GM12892 (cell line): ENCODE measurements around the gene CANT1.
"Not testable (repeated sequence)": the region's sequence is repeated elsewhere in the genome, so short reads cannot be mapped to it uniquely, and the experiment has no call there.

ENCODE experiments used
- DNase-seq: peaks from one replicate; pipeline ENCODE4 v3.0.0; 2011; ENCODE audit not compliant: insufficient read length
- FAIRE-seq: peaks from 2 replicates; lab custom pipeline; 2011; peaks lifted over from hg19 to GRCh38; lab: Jason Lieb, UNC
- POLR2A ChIP-seq: IDR thresholded peaks from 2 replicates; pipeline ENCODE4 v1.6.1; 2011; ENCODE audit warnings: low read depth, low read length, control low read depth
- POLR2AphosphoS5 ChIP-seq: IDR thresholded peaks from 2 replicates; pipeline ENCODE4 v1.6.1; 2011; ENCODE audit warnings: low read depth, low read length, control low read depth
- TAF1 ChIP-seq: IDR thresholded peaks from 2 replicates; pipeline ENCODE4 v1.6.1; 2011; ENCODE audit warnings: low read depth, mild to moderate bottlenecking, control low read depth, low read length, borderline replicate concordance

The CANT1 gene

GRCh38 chr17:78953356-78954350 lies 55.9 kb downstream of the CANT1 start:
- FAIRE-seq (no peak), DNase-seq (no peak)
- TF ChIP-seq TAF1 (no peak), POLR2AphosphoS5 (no peak), POLR2A (no peak)

GRCh38 chr17:78952706-78953105 lies 56.9 kb downstream of the CANT1 start:
- TF ChIP-seq POLR2AphosphoS5 (no peak), POLR2A (no peak), TAF1 (no peak)
- no peak for DNase-seq
- no peak for FAIRE-seq

GRCh38 chr17:78951967-78952551 lies 57.5 kb downstream of the CANT1 start:
- no peak for DNase-seq
- no peak for FAIRE-seq
- TF ChIP-seq TAF1 = no peak

GRCh38 chr17:78950870-78951269 lies 58.7 kb downstream of the CANT1 start:
- DNase-seq = no peak
- no peak for FAIRE-seq

GRCh38 chr17:78947235-78948149 lies 62.1 kb downstream of the CANT1 start:
- TF ChIP-seq POLR2A = no peak
- no peak for FAIRE-seq

More at GRCh38 chr17:78950870-78951269, 58.7 kb downstream of the CANT1 start:
- TF ChIP-seq POLR2A (no peak), TAF1 (no peak), POLR2AphosphoS5 (no peak)

GRCh38 chr17:78946631-78947030 lies 62.9 kb downstream of the CANT1 start:
- DNase-seq (no peak), FAIRE-seq (no peak)
- TF ChIP-seq TAF1 = no peak
- TF ChIP-seq POLR2AphosphoS5 = no peak
- no peak for TF ChIP-seq POLR2A

More at GRCh38 chr17:78947235-78948149, 62.1 kb downstream of the CANT1 start:
- no peak for DNase-seq

GRCh38 chr17:78946131-78946530 lies 63.4 kb downstream of the CANT1 start:
- FAIRE-seq = no peak
- no peak for TF ChIP-seq POLR2AphosphoS5
- TF ChIP-seq TAF1 = no peak
- TF ChIP-seq POLR2A = no peak
- no peak for DNase-seq

- FAIRE-seq, DNase-seq: not testable (repeated sequence)
Observed at GRCh38 chr17:78945455-78945854, 64.1 kb downstream of the CANT1 start.

GRCh38 chr17:78944956-78945355 lies 64.6 kb downstream of the CANT1 start:
- FAIRE-seq (no peak), DNase-seq (no peak)
- no peak for TF ChIP-seq POLR2AphosphoS5
- TF ChIP-seq POLR2A = no peak

- DNase-seq = no peak
- TF ChIP-seq POLR2A (no peak), POLR2AphosphoS5 (no peak), TAF1 (no peak)
- FAIRE-seq = no peak
Observed at GRCh38 chr17:78944026-78944425, 65.5 kb downstream of the CANT1 start.
